IMR-90 (cell line): ENCODE results near the gene SAP30BP. TPM values are rescaled to one million over a fixed set of nuclear protein-coding genes. Genes with fewer than 3 reads are reported as not detected.

Experiments used
- ATAC-seq: fragments of 200-7000 bp; cut with Tn5 transposase; 2 replicates; pipeline ENCODE4 v1.9.1; 2020; ENCODE audit warnings: low read depth, mild to moderate bottlenecking, moderate library complexity
- BruUV-seq: library from RNA; stranded (reverse); fragments of 400-500 nt; replicated peaks from 2 replicates; lab custom pipeline; 2021; lab: Mats Ljungman, UMichigan
- CTCF ChIA-PET: fragments of 300-600 bp; formaldehyde crosslinking; extraction: SDS; loops from one replicate; lab custom pipeline; 2021; ENCODE audit warnings: antibody characterized with exemption; lab: Yijun Ruan, JAX
- POLR2A ChIA-PET: fragments of 300-600 bp; sonication (Branson Sonifier 250); formaldehyde crosslinking; loops from one replicate; lab custom pipeline; 2022; ENCODE audit warnings: antibody characterized with exemption; ENCODE audit not compliant: unreplicated experiment; lab: Charles Lee
- DNase-seq: peaks from one replicate; pipeline ENCODE4 v3.0.0; 2013
- H2AFZ ChIP-seq: replicated peaks from 2 replicates; pipeline ENCODE3; 2013; ENCODE audit warnings: low read length, mild to moderate bottlenecking; ENCODE audit not compliant: poor library complexity
- H2AK5ac ChIP-seq: 2 replicates; pipeline ENCODE4 v1.6.1; 2013; ENCODE audit warnings: low read depth, low read length, inconsistent platforms
- H2AK9ac ChIP-seq: replicated peaks from 2 replicates; pipeline ENCODE3; 2013; ENCODE audit warnings: mild to moderate bottlenecking, low read depth, low read length, moderate library complexity; ENCODE audit not compliant: poor library complexity
- H2BK120ac ChIP-seq: 2 replicates; pipeline ENCODE4 v1.6.1; 2013; ENCODE audit warnings: low read depth, low read length, inconsistent platforms
- H2BK15ac ChIP-seq: 3 replicates; pipeline ENCODE4 v1.6.1; 2013; ENCODE audit warnings: low read depth, low read length, inconsistent platforms
- H2BK20ac ChIP-seq: 2 replicates; pipeline ENCODE4 v1.6.1; 2013; ENCODE audit warnings: low read depth, mild to moderate bottlenecking, inconsistent platforms, low read length, moderate library complexity
- H2BK5ac ChIP-seq: 2 replicates; pipeline ENCODE4 v1.6.1; 2013; ENCODE audit warnings: mild to moderate bottlenecking, low read depth, low read length, inconsistent platforms; ENCODE audit not compliant: poor library complexity, severe bottlenecking
- H3K14ac ChIP-seq: replicated peaks from 2 replicates; pipeline ENCODE4 v1.6.1; 2013; ENCODE audit warnings: low read depth, low read length, inconsistent platforms
- H3K18ac ChIP-seq: 2 replicates; pipeline ENCODE4 v1.6.1; 2013; ENCODE audit warnings: low read depth, low read length, control low read depth
- H3K23ac ChIP-seq: 2 replicates; pipeline ENCODE4 v1.6.1; 2013; ENCODE audit warnings: low read depth, low read length, inconsistent platforms
- H3K27ac ChIP-seq: 2 replicates; pipeline ENCODE4 v1.5.1; 2013; ENCODE audit warnings: mild to moderate bottlenecking, control low read depth, low read length; ENCODE audit not compliant: insufficient read depth
- H3K27me3 ChIP-seq: 2 replicates; pipeline ENCODE4 v1.6.1; 2013; ENCODE audit warnings: low read length; ENCODE audit not compliant: control insufficient read depth, insufficient read depth
- H3K36me3 ChIP-seq: 2 replicates; pipeline ENCODE4 v1.6.1; 2013; ENCODE audit warnings: low read length, mixed read lengths; ENCODE audit not compliant: control insufficient read depth, insufficient read depth
- H3K4ac ChIP-seq: 2 replicates; pipeline ENCODE4 v1.6.1; 2013; ENCODE audit warnings: low read depth, low read length, inconsistent platforms
- H3K4me1 ChIP-seq: 2 replicates; pipeline ENCODE4 v1.6.1; 2013; ENCODE audit warnings: low read length, mixed read lengths; ENCODE audit not compliant: control insufficient read depth, insufficient read depth
- H3K4me2 ChIP-seq: 2 replicates; pipeline ENCODE4 v1.6.1; 2013; ENCODE audit warnings: low read depth, mild to moderate bottlenecking, control low read depth, low read length, moderate library complexity
- H3K4me3 ChIP-seq: 2 replicates; pipeline ENCODE4 v1.5.1; 2013; ENCODE audit warnings: low read depth, mild to moderate bottlenecking, control low read depth, low read length, moderate library complexity; ENCODE audit not compliant: insufficient read depth
- H3K56ac ChIP-seq: 2 replicates; pipeline ENCODE4 v1.6.1; 2013; ENCODE audit warnings: low read length, inconsistent platforms; ENCODE audit not compliant: insufficient read depth; ENCODE audit errors: extremely low read depth
- H3K79me1 ChIP-seq, 2 experiments: 2 replicates each; pipeline ENCODE4 v1.6.1; 2013; ENCODE audit warnings: low read length in 2 of 2, inconsistent platforms in 1 of 2, low read depth in 1 of 2
- H3K9ac ChIP-seq: 2 replicates; pipeline ENCODE4 v1.6.1; 2013; ENCODE audit warnings: low read depth, low read length, control low read depth
- H3K9me1 ChIP-seq: 2 replicates; pipeline ENCODE4 v1.6.1; 2013; ENCODE audit warnings: low read length, inconsistent platforms; ENCODE audit not compliant: insufficient read depth
- H3K9me3 ChIP-seq: 2 replicates; pipeline ENCODE4 v1.6.1; 2013; ENCODE audit warnings: low read length; ENCODE audit not compliant: control insufficient read depth, insufficient read depth
- H4K20me1 ChIP-seq: 2 replicates; pipeline ENCODE4 v1.6.1; 2013; ENCODE audit warnings: low read length, inconsistent platforms; ENCODE audit not compliant: insufficient read depth
- H4K5ac ChIP-seq: 2 replicates; pipeline ENCODE4 v1.6.1; 2013; ENCODE audit warnings: mild to moderate bottlenecking, low read depth, low read length, control low read depth
- H4K8ac ChIP-seq, 2 experiments: 2 replicates each; pipeline ENCODE4 v1.6.1; 2013; ENCODE audit warnings: low read depth in 2 of 2, low read length in 2 of 2, control low read depth in 1 of 2, inconsistent platforms in 1 of 2
- H4K91ac ChIP-seq: 2 replicates; pipeline ENCODE4 v1.6.1; 2013; ENCODE audit warnings: low read depth, low read length, inconsistent platforms; ENCODE audit not compliant: insufficient read depth
- BHLHE40 ChIP-seq: fragments of 150-350 bp; IDR thresholded peaks from 2 replicates; pipeline ENCODE4 v1.6.1; 2016; ENCODE audit warnings: mild to moderate bottlenecking, low read depth, low read length
- CEBPB ChIP-seq: IDR thresholded peaks from 2 replicates; pipeline ENCODE4 v1.6.1; 2012; ENCODE audit warnings: low read depth, low read length, improper control_type of control experiment
- CHD1 ChIP-seq: IDR thresholded peaks from 2 replicates; pipeline ENCODE4 v1.6.1; 2012; ENCODE audit warnings: low read depth, low read length, improper control_type of control experiment
- FOS ChIP-seq: fragments of 150-350 bp; IDR thresholded peaks from 2 replicates; pipeline ENCODE4 v1.6.1; 2016; ENCODE audit warnings: low read depth, low read length
- MAFK ChIP-seq: IDR thresholded peaks from 2 replicates; pipeline ENCODE4 v1.6.1; 2012; ENCODE audit warnings: low read depth, low read length, improper control_type of control experiment
- MAZ ChIP-seq: IDR thresholded peaks from 2 replicates; pipeline ENCODE4 v1.6.1; 2012; ENCODE audit warnings: low read depth, mild to moderate bottlenecking, low read length, improper control_type of control experiment, moderate library complexity, borderline replicate concordance
- MXI1 ChIP-seq: IDR thresholded peaks from 2 replicates; pipeline ENCODE4 v1.6.1; 2012; ENCODE audit warnings: low read depth, mild to moderate bottlenecking, low read length, moderate library complexity, borderline replicate concordance
- NFE2L2 ChIP-seq: fragments of 150-350 bp; IDR thresholded peaks from 2 replicates; pipeline ENCODE4 v1.6.1; 2016; ENCODE audit warnings: low read depth, mild to moderate bottlenecking, low read length
- POLR2A ChIP-seq: IDR thresholded peaks from 2 replicates; pipeline ENCODE4 v1.6.1; 2012; ENCODE audit warnings: mild to moderate bottlenecking, low read depth, low read length
- RAD21 ChIP-seq: IDR thresholded peaks from 2 replicates; pipeline ENCODE4 v1.6.1; 2012; ENCODE audit warnings: low read length, improper control_type of control experiment
- RCOR1 ChIP-seq: IDR thresholded peaks from 2 replicates; pipeline ENCODE4 v1.6.1; 2012; ENCODE audit warnings: mild to moderate bottlenecking, low read length, improper control_type of control experiment; ENCODE audit not compliant: insufficient replicate concordance
- RFX5 ChIP-seq: IDR thresholded peaks from 2 replicates; pipeline ENCODE4 v1.8.0; 2012; ENCODE audit warnings: low read depth, mild to moderate bottlenecking, low read length, moderate library complexity
- SMC3 ChIP-seq: fragments of 150-350 bp; IDR thresholded peaks from 2 replicates; pipeline ENCODE4 v1.6.1; 2016; ENCODE audit warnings: low read depth, mild to moderate bottlenecking, antibody characterized with exemption, low read length, moderate library complexity
- WGBS, 2 experiments: methylation state at CpG; one replicate each; pipeline versions ENCODE4 v1.1.5 to v1.1.7; 2013; ENCODE audit warnings: missing lambda C conversion rate in 2 of 2; ENCODE audit not compliant: insufficient read length in 1 of 2; ENCODE audit errors: extremely low coverage in 2 of 2; 5-methylcytosine and 5-hydroxymethylcytosine counted together
- dilution Hi-C: fragments of 300-500 bp; cut with HindIII; formaldehyde crosslinking; loops from one replicate; pipeline ENCODE4 v1.14.3; 2018; ENCODE audit warnings: low sequenced_read_pairs; ENCODE audit not compliant: unreplicated experiment
- in situ Hi-C: fragments of 300-500 bp; cut with MboI; formaldehyde crosslinking; loops from 3 replicates; pipeline ENCODE4 v1.14.3; 2019; ENCODE audit warnings: low sequenced_read_pairs, inconsistent platforms, mixed read lengths
- intact Hi-C: fragments of 100-400 bp; cut with micrococcal nuclease; formaldehyde crosslinking; loops from 2 replicates; pipeline ENCODE4 v1.10.0; 2022
- polyA plus RNA-seq, 3 experiments: library from polyadenylated mRNA; depleted of rRNA; stranded (reverse); fragments of >200 nt; gene quantifications; 2 replicates each; pipeline ENCODE4 v1.2.3, GENCODE V29; 2012; ENCODE audit warnings: low replicate concordance in 1 of 3
- total RNA-seq: library from RNA; depleted of rRNA; stranded (reverse); fragments of >200 nt; gene quantifications from 2 replicates; pipeline ENCODE4 v1.2.3, GENCODE V29; 2012
- TF ChIP-seq, protein P1 (sequence below): conservative IDR thresholded peaks from 2 replicates; pipeline ENCODE4 v1.5.1; 2012; ENCODE audit warnings: mild to moderate bottlenecking, low read depth, low read length, improper control_type of control experiment
- TF ChIP-seq, protein P2 (sequence below): fragments of 150-350 bp; IDR thresholded peaks from 2 replicates; pipeline ENCODE4 v1.6.1; 2017; ENCODE audit warnings: mild to moderate bottlenecking, antibody characterized with exemption, low read length, low read depth
- TF ChIP-seq, protein P3 (sequence below): fragments of 150-350 bp; IDR thresholded peaks from 2 replicates; pipeline ENCODE4 v1.6.1; 2016; ENCODE audit warnings: low read depth, mild to moderate bottlenecking, low read length, moderate library complexity, borderline replicate concordance

SAP30BP gene
- total and polyA plus RNA-seq, 2 of the 4 experiments (the other 2 are of a cell fraction), result 70.4 to 139 TPM

DNA sequence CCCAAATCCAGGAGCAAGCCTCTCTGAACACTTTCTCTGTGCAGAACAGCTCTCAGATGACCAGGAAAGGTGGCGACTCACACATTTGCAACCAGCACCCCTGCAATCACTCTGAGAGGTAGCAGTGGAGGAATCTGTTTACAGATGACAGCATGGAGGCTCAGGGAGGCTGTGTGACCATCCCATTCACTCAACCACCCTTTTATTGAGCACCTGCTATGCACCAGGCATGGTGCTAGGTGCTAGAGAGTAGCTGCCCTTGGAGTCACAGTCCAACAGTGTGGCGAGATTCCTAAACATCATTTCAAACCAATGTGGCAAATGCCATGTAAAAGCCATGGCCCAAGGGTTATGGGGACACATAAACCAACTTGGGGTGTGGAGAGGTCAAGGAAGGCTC, 52.6 kb downstream of the SAP30BP start:
- H3K9me1 ChIP-seq, result no peaks in the 10 kb centered on the region
- H4K8ac ChIP-seq, result no peak overlapping the region
- H2AK5ac ChIP-seq, result no peak overlapping the region
- no peak overlapping the region for H3K27ac ChIP-seq
- no peak overlapping the region for H2BK15ac ChIP-seq
- H3K56ac ChIP-seq, result no peak overlapping the region
- H2BK5ac ChIP-seq, result no peak overlapping the region
- intact Hi-C loops (no loop called here), in situ Hi-C loops (no loop called here), dilution Hi-C loops (no loop called here)
- no peaks in the 10 kb centered on the region for H3K36me3 ChIP-seq
- H3K4me2 ChIP-seq, result no peak overlapping the region
- no peaks in the 10 kb centered on the region for H3K4me1 ChIP-seq
- ChIA-PET POLR2A (no interaction called here), CTCF (interaction anchor here (0.6 to 1.4 kb wide), 2 partner anchors 13 to 23 kb away, joined by 3 to 6 read pairs; no protein-coding TSS in a partner anchor)
- WGBS, 2 experiments, result no CpG with 5 or more reads among the region's 2 CpGs
- no peak for TF ChIP-seq FOS
- TF ChIP-seq, protein P1, sequence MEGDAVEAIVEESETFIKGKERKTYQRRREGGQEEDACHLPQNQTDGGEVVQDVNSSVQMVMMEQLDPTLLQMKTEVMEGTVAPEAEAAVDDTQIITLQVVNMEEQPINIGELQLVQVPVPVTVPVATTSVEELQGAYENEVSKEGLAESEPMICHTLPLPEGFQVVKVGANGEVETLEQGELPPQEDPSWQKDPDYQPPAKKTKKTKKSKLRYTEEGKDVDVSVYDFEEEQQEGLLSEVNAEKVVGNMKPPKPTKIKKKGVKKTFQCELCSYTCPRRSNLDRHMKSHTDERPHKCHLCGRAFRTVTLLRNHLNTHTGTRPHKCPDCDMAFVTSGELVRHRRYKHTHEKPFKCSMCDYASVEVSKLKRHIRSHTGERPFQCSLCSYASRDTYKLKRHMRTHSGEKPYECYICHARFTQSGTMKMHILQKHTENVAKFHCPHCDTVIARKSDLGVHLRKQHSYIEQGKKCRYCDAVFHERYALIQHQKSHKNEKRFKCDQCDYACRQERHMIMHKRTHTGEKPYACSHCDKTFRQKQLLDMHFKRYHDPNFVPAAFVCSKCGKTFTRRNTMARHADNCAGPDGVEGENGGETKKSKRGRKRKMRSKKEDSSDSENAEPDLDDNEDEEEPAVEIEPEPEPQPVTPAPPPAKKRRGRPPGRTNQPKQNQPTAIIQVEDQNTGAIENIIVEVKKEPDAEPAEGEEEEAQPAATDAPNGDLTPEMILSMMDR, result no peak
- no peak for TF ChIP-seq BHLHE40
- no peak for TF ChIP-seq MXI1
- no peak for TF ChIP-seq RFX5
- TF ChIP-seq CEBPB, result no peak
- TF ChIP-seq NFE2L2, result no peak
- TF ChIP-seq MAZ, result no peak
- TF ChIP-seq, protein P2, sequence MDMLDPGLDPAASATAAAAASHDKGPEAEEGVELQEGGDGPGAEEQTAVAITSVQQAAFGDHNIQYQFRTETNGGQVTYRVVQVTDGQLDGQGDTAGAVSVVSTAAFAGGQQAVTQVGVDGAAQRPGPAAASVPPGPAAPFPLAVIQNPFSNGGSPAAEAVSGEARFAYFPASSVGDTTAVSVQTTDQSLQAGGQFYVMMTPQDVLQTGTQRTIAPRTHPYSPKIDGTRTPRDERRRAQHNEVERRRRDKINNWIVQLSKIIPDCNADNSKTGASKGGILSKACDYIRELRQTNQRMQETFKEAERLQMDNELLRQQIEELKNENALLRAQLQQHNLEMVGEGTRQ, result no peak
- TF ChIP-seq, protein P3, sequence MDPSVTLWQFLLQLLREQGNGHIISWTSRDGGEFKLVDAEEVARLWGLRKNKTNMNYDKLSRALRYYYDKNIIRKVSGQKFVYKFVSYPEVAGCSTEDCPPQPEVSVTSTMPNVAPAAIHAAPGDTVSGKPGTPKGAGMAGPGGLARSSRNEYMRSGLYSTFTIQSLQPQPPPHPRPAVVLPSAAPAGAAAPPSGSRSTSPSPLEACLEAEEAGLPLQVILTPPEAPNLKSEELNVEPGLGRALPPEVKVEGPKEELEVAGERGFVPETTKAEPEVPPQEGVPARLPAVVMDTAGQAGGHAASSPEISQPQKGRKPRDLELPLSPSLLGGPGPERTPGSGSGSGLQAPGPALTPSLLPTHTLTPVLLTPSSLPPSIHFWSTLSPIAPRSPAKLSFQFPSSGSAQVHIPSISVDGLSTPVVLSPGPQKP, result no peak
- TF ChIP-seq MAFK, result no peak
- TF ChIP-seq SMC3, result no peak
- TF ChIP-seq POLR2A, result no peak
- TF ChIP-seq CHD1, result no peak
- no peak for TF ChIP-seq RCOR1
- no peak for TF ChIP-seq RAD21
- no peaks in the 10 kb centered on the region for H3K79me1 ChIP-seq
- no peak overlapping the region for H4K5ac ChIP-seq
- H2BK20ac ChIP-seq, result no peak overlapping the region
- H3K4ac ChIP-seq, result no peak overlapping the region
- H3K14ac ChIP-seq, result no peak overlapping the region
- H3K18ac ChIP-seq, result no peak overlapping the region
- no peak overlapping the region for H3K4me3 ChIP-seq
- H3K9me3 ChIP-seq, result no peaks in the 10 kb centered on the region
- H3K23ac ChIP-seq, result no peak overlapping the region
- no peaks in the 10 kb centered on the region for H4K20me1 ChIP-seq
- BruUV-seq, result no TSS peak
- DNase-seq (no peak), ATAC-seq (no peak)
- no peak overlapping the region for H2AK9ac ChIP-seq
- H3K27me3 ChIP-seq, result peaks cover 50% of the 10 kb centered on the region
- no peak overlapping the region for H3K9ac ChIP-seq
- H4K91ac ChIP-seq, result no peak overlapping the region
- no peak overlapping the region for H2AFZ ChIP-seq
- no peak overlapping the region for H2BK120ac ChIP-seq
